HG03571 (cell line): ENCODE measurements around the gene PHACTR1.
"Not testable (repeated sequence)": the region's sequence is repeated elsewhere in the genome, so short reads cannot be mapped to it uniquely, and the experiment has no call there.

Experiments used
- ATAC-seq: cut with Tn5 transposase; IDR thresholded peaks from one replicate; pipeline ENCODE4 v1.9.1; 2021; ENCODE audit not compliant: unreplicated experiment

Gene PHACTR1

DNA sequence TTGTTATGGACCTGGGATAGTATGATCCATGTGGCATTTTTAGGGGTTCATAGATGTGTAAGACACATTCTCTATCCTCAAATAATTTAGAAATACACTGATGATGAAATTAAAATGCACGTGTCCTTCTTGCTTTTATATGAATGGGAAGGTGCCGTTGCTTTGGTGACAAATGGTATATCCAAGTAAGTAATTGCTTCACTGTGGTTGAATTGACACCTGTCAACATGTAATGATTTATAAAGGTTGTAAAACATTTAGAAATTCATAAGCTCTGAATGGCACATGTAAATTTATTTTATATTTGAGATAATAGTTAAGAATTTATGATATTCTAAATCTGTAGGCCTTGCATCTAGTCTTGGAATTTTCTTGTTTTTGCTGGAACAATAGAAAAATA, 227.0 kb downstream of the PHACTR1 start:
- ATAC-seq: no peak

DNA sequence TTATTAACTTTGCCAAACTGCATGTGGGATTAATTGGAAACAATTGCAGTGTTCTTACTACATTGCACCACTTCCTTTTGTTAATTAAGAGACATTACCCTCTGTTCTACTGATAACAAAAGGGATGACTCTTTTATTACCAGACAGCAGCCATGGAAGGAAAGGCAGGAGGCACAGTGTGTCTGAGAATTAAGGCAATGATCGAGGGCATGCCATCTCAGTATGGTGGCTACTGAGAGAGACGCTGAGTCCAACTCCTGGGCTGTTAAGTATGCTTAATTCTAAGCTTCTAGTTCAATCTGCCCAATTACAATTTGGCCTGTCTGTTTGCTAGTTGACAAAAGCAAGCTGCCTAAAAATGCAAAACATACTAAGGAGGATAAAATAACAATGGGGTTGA, 227.4 kb downstream of the PHACTR1 start:
- no peak for ATAC-seq

DNA sequence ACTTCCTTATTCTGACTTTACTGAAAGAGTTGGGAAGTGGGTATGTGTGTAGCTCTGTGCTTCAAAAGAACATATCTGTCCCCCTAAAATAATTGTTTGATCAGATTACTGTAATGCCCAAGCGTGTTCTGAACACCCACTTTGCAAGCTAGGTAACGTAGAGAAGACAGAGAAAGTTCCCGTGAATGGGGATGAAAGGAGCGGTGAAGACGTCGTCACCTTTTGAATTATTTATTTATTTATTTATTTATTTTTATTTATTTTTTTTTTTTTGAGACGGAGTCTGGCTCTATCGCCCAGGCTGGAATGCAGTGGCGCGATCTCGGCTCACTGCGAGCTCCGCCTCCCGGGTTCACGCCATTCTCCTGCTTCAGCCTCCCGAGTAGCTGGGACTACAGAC, 228.0 kb downstream of the PHACTR1 start:
- ATAC-seq: not testable (repeated sequence)

DNA sequence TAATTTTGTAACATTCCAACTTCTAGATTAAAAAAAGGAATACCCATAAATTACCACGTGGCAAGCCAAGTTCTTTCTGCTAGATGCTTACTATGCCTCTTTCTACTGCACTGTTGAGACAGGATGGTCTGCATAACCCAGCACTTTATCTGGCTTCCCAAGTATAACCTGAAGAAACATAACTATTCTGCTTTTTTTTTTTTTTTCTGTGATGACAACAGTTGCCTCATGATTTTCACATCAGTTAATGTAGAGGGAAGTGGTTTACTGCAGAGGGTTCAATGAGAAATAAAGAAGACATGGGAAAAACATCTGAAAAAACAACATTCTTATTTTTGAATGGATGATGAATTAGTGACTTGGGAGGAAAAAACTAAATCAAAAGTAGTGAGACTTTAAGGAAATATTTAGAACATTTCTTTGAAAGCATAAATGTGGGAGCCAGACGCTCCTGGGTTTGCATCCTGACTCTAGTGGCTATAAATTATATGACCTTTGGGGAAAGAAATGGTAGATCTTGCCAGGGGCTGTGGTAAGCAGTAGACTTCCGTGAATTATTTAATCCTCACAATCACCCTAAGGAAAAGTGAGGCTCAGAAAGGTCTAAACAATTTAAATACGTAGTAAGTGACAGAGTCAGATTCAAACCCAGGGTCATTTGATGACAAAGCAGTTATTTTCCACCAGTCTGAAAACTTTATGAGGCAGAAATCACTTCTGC, 230.7 kb downstream of the PHACTR1 start:
- no peak for ATAC-seq

DNA sequence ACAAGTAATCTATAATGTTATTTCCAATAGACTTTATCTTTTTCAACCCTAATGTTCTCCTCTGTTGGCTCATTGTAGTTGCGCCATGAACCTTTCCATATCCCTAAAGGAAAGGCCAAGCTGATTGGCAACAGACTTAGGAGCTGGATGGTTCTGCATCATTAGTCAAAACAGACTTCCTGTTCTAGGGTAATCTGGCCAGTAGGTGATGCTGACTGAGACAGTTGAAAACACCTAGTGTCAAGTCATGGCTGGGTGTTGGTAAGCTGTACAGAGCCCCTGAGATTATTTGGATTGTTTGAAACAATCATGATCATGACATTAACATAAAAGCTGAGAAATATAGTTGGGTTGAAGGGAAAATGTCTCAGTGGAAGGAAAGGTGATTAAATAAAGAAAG, 231.4 kb downstream of the PHACTR1 start:
- no peak for ATAC-seq

DNA sequence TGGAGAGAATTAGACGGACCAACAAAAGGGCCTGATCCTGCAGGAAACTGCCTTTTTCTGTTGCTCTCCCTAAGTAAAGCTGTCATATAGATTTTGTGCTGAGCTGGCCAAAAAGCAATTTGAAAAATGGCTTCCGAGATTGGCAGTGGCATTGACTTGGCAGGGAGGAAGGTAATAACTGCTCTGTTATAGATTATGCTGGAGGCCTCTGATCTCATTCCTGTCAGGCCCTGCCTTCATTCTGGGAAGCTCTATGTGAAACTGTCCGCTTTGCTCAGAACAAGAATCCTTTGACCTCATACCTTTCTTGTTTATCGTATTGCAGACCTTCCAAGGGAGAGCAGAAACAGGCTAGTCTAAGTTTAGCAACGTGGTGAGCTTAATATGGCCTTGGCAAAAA, 234.4 kb downstream of the PHACTR1 start:
- ATAC-seq: no peak

DNA sequence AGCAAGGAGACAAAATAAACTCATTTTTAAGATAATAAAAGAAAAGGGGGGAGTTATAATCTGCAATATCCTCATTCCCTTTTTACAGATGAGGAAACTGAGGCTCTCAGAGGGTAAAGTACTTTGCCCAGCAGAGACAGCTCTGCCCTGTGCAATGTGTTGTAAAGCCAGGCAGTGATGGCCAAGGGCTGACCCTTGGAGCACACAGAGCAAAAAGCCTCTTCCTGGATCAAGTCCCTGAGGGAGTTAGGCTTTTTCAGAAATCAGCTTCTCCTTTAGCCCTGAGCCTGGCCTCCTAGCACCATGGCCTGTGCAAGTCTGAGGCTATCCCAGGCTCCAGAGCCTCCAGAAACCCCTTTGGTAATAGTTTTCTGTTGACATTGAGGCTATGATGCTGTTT, 234.8 kb downstream of the PHACTR1 start:
- no peak for ATAC-seq

DNA sequence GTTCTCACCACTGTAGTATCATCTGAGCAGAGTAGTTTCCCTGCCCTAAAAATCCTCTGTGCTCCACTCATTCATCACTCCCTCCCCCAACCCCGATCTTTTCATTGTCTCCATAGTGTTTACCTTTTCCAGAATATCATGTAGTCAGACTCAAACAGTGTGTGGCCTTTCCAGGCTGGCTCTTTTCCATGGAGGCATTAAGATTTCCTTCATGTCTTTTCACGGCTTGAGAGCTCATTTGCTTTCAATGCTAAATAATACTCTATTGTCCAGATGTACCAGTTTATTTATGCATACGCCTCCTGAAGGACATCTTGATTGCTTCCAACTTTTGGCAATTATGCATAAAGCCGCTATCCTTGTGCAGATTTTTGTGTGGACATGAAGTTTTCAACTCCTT, 235.8 kb downstream of the PHACTR1 start:
- ATAC-seq: no peak

DNA sequence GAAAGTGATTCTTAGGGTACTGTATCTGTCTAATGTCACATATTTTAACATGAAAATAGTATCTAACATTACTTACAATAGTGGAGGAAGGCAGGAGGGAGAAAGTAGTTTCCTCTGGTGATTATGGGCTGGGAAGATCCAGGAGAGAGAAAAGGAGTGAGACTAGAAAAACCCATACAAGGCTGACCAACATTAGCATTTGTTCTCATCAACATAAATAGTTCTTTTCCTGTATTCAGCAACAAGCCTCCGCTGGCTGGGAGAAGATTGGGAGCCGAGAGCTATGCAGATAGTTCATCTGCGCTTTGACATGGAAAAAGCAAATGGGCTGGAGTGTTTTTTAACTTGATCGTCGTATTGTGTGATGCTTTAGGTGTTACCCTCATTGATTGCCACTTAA, 239.4 kb downstream of the PHACTR1 start:
- no peak for ATAC-seq

DNA sequence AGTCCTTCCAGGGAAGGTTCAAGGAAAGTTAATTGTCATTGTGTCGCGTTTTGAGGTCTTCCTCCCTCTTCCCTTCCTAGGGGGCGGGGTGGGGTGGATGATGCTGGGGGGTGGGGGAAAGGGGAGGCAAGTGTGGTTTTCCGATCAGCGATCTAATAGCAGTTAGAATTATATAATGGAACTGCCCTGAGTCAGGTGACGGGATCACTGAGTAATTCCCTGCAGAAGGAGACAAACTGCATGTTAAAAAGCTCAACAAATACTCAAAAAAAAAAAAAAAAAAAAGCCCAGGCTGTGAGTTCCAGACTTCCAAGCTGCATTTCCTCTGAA, 240.4 kb downstream of the PHACTR1 start:
- no peak for ATAC-seq

DNA sequence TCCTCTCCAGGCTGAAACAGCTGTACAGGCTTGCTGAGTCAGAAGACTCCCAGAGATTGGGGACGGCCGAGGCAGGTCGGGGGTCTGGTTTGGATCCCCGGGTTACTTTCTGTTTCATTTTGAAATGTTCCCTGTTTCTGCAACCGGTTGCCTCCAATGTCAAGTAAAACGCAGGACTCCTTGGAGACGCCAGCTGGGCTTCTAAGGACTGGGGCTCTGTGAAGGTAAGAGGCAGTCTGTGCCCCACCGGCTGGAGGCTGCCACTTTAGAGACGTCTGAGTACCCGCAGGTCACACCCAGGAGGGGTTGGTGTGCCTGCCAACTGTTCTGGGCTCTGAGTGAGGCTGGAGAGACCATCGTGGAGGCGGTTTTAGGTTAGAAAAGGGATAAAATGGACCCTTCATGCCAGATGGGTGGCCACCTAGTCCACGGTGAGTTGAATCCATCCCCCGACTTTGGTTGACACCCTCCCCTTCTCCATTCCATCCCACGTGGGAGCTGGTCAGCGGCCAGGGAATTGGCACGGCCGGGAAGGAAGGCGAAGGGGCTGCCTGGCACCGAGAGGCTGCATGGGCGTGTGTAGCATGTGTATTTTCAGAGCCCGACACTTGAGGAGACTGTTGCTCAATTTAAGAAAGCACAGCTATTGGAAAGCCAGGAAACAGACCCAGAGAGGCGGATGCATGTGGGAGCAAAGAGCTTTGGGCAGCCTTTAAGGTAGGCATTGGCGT, 240.9 kb downstream of the PHACTR1 start:
- no peak for ATAC-seq

DNA sequence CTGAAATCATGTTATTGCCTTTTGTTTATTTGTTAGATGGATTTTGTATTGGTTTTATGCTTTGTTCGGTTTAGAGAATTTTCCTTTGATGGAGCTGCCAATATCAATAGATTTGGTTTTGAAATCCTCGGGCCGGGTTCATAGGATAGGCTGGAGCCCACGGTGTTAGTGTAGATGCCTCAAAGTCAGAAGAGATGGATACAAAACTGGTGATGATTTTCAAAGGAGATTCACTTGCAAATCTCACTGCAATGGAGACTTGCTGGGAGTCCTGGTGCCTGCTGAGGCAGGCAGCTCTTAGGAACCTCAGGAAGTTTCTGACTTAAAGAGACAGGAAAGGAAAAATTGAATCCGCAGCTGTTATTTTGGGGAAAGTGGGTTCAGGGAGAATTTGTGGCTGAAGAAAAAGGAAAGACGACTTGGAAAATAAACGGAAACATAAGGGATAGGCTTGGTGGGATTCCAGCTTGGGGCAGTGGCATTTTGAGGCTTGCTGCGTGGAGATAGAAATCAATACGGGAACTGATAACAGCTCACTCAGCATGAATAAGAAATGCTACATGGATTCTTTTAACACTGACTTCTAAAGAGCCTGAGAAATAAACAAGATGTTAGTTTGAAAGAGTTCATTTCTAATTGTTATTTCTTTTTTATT, 241.6 kb downstream of the PHACTR1 start:
- ATAC-seq: no peak

DNA sequence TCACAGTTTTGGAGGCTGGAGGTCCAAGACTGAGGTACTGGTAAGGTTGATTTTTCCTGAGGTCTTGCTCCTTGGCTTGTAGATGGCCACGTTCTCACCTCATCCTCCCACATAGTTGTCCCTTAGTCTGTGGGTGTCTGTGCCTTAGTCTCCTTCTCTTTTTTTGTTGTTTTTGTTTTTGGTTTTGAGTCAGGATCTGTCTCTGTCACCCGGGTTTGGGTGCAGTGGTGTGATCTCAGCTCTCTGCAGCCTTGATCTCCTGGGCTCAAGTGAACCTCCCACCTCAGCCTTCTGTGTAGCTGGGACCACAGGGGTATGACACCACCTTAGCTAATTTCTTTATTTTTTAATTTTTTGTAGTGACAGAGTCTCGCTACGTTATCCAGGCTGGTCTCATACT, 245.2 kb downstream of the PHACTR1 start:
- ATAC-seq: no peak

DNA sequence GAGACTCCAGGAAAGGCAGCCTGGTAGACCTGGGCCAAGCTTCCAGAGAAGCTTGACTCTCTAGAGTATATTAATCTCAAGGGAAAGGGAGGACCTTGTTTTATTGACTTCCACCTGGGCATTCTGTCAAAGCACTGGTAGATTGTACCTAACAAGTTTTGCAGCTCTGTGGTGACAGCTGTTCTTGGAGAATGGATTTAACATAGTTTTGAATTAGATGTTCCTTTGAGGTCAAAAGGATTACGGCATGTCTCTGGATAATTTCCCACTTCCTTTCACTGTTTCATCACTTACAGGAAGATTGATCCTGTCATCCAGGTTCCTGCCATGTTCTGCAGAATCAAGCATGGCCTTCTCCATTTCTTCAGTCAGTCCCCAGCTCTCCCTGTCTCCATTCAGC, 246.0 kb downstream of the PHACTR1 start:
- ATAC-seq: no peak

DNA sequence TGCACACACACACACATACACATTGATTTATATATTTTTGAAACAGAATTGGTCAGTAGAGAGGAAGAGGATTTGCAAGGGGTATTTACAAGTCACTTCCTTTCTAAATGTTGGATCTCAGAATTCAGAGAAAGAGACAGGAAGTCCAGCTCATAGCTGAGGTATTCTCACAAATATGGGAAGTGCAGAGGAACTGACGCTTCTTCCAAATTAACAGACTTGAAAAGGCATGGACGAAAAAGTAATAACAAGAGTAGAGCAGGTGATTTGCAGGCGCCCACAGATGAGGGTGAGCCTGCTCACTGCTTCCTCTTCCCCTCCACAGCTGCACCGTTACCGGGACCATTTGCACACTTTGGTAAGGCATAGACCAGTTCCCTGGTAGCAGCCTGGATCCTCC, 246.4 kb downstream of the PHACTR1 start:
- ATAC-seq: no peak

DNA sequence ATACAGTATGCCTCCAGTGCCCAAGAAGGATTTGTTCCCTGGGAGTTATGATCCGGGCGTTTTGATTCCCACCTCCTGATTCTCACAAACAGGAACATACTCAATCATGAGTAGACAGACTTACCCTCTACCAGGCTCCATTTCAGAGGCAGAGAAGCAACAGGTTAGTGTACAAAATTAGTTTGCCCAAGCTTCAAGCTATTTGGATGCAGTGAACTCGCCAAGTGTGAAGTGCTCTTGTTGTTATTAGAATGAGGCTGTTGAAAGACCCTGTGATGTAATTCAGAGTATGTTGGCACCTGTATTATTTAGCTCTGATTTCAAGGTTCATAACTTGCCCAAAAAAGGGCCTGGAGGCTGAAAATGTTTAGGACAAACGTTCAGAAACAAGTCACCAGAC, 247.0 kb downstream of the PHACTR1 start:
- ATAC-seq: no peak

DNA sequence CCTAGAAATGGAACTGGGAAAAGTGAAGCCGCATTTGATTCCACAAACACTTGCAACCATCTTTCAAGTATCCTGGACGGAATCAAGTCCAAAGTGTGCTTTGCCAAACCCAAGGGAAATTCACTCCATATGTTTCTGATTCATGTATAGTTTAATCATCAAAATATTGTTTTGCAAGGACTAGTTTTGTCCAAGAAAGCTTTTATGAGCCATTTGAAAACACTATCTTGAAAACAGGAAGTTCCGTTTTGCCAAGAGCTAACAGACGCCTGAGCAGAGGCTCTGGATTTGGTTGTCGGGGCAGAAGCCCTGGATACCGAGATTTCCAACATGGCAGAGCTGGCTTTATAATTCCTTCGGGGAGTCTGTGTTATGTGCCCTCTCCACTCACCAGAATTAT, 251.1 kb downstream of the PHACTR1 start:
- ATAC-seq: no peak

DNA sequence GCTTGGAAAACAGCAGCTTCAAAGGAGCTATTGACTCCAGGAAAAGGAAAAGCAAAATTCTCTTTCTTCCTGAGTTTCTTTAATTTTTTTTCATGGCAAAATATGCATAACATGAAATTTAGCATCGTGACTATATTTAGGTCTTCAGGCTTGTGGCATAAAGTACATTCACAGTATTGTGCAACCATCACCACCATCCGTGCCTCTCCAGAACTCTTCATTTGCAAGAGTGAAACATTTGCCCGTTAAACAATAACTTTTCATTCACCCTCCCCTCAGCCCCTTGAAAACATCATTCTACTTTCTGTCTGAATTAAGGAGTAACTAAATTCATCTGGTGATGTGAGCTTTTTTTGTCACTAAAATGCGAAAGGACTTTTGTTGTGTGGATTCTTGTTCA, 251.7 kb downstream of the PHACTR1 start:
- ATAC-seq: no peak

DNA sequence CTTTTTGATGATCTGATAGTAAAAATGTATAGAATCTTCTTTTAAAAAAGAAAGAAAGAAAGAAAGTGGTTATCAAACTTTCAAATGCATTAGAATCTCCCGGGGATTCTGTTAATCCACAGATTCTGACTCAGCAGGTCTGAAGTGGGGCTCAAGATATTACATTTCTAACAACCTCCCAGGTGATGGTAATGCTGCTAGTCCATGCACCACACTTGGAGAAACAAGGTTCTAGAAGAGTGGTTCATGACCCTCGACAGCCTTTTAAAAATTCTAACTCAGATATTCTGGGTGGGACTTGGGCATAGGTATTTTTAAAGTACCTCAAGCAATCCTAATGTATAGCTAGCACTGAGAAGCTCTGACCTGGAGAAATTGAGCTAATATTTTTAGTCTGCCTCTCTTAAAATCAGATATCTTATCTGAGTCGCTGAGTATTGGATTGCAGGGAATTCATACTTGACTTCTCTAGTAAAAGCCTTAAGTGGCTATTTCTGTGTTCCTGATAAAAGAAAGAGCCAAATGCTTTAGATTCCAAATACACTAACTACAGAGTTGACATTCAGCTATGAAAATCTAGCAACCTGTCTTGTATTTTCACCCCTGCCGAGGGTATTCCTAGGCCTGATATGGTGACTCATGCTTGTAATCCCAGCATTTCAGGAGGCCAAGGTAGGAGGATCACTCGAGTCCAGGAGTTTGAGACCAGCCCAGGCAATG, 252.4 kb downstream of the PHACTR1 start:
- no peak for ATAC-seq

DNA sequence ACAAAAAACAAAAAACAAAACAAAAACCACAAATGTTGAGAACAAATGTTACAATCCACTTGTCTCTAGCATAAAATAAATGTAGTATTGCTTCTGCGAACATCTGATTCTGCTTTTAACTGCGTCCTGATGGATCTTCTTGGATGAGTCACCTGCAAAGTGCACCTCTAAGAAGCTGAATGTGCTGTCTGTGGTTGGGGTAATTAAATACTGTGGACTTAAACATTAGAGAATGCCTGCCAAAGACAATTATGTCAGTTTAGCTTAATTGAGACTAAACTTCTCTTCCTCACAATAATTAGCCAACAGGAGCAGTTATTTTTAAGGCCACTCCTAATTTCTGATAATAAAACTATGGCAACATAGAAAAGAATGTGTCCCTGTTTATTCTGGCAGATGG, 253.4 kb downstream of the PHACTR1 start:
- no peak for ATAC-seq

DNA sequence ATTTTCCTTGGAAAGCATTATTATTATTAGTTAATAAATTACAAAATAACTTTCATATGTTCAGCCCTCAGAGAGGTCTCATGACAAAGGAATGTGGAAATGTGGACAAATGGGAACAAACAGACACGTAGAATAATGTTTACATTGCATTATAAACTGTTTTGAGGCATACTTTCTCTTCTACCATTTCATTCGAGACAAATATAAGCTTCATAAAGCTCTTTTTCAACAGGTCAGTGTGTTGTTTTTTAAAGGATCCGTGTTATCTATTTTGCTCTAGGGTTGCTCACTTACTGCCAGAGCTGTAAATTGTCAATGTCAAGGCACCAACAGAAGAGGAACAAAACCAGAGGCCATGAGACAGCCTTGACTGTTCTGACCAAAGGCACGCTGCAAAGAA, 256.8 kb downstream of the PHACTR1 start:
- no peak for ATAC-seq

DNA sequence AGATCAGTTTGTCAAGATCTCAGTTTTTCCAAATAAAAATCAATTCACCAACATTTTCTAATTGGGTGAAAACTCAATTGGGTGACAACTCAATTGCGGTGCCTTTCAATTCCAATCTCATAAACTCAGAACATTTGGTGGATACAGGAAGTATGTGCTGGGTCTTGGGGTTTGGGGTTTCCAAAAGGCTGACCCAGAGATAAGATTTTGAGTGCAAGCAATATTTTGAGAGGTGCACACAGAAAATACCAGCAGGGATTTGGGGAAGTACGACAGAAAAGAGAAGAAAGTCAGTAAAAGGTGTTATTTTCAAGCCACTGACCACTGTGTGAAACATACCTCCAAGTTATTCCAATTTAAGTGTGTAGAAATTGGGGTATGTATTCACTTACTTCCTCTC, 258.0 kb downstream of the PHACTR1 start:
- no peak for ATAC-seq
